ENCODE results near the gene SLC48A1.
A peak's percentile ranks its signal among the peaks of the same experiment; 100 is the strongest.

The SLC48A1 gene

DNA sequence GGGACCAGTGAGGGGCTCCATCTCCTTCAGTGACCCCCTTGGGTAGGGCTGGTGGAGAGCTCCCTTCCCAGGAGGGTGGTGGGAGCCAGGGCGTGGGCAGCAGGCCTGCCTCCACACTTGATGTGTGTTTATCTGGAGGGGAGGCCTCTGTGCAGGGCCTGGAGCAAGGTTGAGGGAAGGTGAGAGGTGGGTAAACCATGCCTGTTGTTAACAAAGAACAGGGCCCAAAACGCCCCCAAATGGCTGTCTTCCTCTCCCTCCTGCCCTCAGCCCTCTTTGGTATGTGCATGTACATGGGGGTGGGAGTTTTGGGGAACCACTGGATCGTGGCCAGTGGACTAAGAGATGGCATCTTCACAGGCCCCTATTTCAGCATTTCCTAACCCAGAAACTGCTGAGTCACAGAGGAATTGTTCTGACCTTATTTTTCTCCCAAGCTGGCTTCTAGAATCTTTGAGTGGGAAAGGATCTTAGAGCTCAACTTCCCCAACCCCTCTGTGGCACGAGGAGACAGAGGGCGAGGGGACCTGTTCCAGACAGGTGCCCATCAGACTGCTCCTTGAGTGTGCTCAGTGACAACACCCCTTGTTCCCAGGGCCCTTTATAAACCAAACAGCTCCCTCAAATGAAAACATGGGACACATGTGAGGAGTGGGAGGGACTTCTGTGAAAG lies 3.6 kb downstream of the SLC48A1 start:
- DNase-seq (ENCODE audit: low read depth in 4 of 4, low spot score in 1 of 4), result no peak

DNA sequence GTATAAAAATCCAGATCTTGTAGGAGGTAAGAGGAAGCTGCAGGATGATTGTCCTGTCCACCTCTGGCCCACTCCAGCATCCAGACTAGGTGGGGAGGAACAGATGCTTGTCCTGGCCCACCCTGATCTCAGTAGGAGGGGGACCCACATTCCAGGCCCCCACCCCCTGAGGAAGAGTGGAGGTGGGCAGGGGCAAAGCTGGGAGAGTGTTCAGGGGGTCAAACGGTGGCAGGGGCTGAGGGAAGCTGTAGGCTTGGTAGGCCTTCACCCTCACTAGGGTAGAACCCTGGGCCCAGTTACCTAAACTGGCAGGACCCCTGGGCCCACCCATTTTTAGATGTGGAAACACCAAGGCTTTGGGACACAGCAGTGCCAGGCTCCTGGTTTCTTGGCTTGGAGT lies 4.1 kb downstream of the SLC48A1 start:
- DNase-seq (ENCODE audit: low read depth in 4 of 4, low spot score in 1 of 4), result no peak

DNA sequence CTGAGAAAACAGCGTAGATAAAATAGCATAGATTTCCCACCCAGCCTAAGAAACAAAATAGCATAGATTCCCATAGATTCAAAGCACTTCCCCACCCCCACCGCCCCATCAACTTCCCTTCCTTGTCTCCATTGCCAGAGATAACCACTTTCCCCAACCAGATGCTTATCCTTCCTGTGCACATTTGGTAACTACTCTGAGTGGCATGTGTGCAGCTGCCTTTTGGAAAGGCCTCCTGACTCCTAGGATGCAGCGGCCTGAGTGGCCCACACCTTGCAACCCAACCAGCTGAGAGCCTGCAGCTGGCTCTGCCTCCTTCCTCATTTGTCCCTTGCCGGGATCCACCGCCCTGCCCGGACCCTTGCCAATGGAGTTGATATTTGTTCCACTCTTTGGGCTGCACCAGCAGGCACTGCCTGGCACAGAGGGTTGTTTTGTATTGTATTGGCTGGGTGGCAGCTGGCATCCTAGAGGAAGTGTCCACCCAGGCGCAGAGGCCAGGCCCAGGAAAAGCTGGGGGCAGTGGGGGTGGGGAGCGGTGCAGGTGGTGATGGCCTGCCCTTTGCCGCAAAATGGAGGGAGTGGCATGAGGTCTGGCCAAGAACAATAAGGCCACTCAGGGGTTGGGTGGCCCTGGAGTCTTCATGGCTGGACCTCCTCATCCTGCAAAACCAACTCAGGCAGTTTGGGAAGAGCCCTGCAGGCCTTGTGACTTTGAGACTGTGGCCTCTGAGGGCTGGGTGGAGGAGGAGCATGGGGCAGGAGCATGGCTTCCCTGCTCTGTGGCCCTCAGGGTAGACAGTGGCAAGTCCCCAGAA lies 4.9 kb downstream of the SLC48A1 start:
- DNase-seq (ENCODE audit: low read depth in 4 of 4, low spot score in 1 of 4), result no peak

DNA sequence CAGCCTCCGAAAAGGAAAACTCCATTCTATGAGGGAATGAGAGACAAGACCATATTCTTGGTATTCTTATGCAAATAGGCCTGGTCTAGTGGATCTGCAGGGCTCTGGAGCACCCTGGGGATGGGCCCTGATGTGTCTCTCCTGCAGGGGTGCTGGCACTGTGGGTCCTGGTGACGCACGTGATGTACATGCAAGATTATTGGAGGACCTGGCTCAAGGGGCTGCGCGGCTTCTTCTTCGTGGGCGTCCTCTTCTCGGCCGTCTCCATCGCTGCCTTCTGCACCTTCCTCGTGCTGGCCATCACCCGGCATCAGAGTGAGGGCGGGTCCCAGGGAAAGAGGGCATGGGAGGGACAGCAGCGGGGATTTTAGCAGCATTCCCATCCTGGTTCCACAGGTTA lies 5.8 kb downstream of the SLC48A1 start:
- DNase-seq (ENCODE audit: low read depth in 4 of 4, low spot score in 1 of 4), result no peak

DNA sequence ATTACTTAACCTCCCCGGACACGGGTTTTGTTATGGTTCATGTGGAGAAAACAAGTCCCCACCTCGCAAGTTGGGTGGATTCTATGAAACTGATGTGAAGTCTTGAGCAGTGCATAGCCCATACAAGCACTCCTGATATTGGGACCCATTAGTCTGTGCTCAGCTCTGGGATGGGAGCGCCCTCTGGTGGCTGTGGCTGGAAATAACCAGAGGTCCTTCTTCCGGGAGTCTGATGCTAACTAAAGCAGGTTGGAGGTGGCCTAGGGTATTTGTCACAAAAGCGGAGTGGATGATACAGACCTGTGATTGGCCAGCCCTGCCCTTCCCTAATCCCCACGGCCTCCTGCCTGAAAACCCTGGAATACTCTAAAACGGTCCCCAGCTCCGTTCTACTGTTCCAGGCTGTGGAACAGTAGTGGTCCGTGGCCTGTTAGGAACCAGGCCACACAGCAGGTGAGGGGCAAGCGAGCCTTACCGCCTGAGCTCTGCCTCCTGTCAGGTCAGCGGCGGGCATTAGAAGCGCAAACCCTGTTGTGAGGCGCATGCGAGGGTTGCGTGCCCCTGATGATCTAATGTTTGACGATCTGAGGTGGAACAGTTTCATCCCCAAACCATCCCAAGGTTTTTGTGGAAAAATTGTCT lies 6.4 kb downstream of the SLC48A1 start:
- DNase-seq (ENCODE audit: low read depth in 4 of 4, low spot score in 1 of 4), result peak; percentile 82 to 94 (median 87)

DNA sequence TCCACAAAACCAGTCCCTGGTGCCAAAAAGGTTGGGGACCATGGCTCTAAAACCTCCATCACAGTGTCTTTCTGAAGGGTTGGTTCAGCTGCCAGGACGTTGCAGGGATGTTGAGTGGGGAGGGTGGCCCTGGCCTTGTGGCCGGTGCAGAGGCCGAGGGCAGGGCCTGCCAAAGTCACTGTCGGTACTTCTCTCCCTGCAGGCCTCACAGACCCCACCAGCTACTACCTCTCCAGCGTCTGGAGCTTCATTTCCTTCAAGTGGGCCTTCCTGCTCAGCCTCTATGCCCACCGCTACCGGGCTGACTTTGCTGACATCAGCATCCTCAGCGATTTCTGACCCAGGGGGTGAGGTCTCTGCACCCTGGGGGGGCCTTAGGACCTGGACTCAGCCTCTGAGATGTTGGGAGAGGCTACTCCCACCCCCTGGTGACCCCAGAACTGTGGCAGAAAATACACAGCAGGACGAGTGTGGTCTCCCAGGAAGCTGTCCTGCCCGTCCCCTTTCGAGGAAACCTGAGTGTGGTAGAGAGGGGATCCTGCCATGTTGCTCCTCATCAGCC lies 7.0 kb downstream of the SLC48A1 start:
- no peak for DNase-seq (ENCODE audit: low read depth in 4 of 4, low spot score in 1 of 4)

DNA sequence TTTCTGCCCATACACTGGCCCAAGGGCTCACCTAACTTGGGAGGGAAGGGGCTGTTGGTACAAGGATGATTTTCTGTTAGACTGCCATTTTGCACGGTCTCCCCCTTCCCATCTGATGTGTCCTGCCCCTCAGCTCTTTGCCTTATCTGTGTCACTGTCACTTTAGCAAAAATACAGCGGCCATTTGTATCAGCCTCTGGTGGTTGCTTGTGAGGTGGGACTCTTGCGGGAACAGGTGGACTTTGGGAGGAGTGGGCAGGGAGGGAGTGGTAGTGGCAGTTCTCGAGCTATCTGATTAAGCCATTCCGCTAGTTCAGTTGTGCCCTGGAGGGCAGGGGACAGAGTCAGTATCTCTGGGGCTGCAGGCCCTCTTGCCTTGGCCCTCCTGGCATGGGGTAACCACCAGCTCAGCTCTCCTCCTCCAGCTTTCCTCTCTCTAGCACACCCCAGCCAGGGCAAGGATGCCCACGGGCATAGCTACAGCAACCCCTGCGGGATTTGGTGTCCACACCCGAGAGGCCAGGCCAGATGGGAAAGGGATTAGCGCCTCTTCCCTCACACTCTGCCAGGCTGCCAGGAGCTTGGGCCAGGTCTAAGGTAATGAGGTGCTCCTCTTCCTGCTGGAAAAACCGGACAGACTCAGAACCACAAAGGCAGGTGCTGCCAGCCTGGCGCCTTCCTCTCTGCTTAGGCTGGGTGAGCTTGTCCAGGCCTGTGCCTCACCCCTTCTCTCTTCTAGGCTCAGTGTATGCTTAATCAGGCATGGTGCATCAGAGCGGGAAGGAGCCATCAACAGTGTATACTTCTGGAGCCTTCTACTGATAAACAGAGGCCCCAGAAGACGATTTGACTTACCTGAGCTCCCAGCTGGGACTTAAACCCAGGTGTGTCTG lies 8.7 kb downstream of the SLC48A1 start:
- no peak for DNase-seq (ENCODE audit: low read depth in 4 of 4, low spot score in 1 of 4)

DNA sequence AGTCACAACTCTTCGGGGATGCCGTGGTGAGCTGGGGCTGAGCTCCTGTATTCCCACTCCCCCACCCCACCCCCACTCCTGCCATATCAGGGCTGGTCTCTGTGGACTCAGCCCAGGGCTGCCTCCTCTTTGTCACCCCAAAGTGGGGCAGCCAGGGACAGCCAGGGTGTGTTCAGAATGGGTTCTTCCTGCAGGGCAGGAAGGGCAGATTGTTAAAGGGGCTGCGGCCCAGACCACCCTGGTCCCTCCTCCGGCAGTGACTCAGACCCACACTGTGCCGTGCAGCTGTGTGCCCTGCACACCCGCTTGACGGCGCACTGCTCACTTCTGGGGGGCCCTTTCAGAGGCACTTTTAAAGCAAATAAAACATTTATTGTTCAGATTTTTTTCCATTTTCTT lies 9.3 kb downstream of the SLC48A1 start:
- DNase-seq (ENCODE audit: low read depth in 4 of 4, low spot score in 1 of 4), result no peak

DNA sequence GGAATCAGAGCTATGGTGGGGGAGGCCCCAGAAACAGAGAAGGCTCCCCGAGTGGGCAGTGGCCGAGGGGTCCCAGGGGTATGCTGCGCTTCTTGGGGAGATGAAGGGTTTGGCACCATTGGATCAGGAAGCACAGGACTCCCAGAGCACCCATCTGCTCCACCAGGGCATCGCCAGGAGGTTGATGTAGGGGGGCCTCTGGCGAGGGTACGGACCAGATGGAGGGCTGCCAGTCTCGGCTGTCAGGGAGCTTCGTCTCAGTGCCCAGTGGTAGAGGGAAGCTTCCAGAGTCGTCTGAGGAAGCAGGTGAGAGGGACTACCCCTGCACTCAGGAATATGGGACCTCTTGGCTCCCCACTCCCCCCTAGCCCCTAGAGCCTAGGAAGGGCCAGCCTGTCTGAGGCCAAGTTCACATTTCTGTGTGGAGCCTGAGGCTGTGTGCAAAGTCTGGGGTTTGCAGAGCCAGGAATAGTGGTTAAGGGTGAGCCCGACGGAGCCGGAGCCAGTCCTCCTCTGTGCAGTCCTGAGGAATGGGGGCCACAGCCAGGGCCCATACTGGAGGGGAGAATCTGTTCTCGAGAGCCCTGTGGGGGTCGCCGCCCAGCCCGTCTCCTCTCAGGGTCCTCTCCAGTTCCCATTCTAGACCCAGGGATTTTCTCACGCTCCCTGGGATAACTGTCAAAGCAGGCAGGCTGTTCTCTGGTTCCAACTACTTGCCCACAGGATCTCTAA lies 10.2 kb downstream of the SLC48A1 start:
- no peak for DNase-seq (ENCODE audit: low read depth in 4 of 4, low spot score in 1 of 4)

DNA sequence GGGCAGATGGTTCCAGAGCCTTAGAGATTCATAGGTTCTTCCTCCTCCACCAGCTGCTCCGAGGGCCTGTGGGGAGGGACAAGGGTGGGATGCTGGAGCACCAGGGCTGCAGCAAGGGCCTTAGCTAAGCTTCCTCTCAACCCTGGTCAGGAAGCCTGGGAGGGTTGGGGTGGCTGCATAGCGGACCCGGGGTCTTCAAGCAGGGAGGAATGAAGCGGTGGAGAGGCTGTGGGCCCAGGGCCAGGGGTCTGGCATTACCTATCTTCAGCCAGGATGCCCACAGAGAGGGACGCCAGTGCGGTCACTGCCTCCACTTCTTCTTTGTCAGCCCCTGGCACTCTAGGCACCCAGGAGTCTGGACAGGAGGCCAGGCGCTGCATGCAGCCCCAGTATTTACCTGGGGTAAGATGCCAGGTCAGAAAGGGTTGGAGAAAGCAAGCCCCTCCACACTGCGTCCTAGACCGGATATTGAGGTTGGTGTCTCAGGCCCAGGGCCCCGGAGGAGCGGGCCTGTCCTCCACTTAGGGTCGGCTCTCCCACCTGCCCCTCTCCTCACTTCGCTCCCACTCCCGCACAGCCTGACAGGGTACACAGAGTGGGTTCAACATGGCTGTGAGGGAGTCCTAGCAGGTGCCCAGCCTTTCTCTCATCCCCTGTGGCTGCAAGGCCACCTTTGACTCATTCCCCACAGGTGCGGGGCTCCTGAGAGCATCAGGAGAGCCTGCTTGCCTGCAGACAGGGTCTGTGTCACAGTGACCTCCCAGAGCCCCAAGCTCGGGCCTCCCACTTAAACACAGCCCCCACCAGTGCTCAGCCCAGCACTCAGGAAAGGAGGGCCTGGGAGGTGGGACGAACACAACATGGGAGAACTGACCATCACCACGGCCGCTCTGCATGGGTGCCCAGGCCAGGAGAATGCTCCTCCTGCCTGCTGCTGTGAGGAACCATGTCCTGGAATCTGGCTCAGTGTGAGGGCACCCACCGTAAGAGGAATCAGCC lies 11.1 kb downstream of the SLC48A1 start:
- no peak for DNase-seq (ENCODE audit: low read depth in 4 of 4, low spot score in 1 of 4)

DNA sequence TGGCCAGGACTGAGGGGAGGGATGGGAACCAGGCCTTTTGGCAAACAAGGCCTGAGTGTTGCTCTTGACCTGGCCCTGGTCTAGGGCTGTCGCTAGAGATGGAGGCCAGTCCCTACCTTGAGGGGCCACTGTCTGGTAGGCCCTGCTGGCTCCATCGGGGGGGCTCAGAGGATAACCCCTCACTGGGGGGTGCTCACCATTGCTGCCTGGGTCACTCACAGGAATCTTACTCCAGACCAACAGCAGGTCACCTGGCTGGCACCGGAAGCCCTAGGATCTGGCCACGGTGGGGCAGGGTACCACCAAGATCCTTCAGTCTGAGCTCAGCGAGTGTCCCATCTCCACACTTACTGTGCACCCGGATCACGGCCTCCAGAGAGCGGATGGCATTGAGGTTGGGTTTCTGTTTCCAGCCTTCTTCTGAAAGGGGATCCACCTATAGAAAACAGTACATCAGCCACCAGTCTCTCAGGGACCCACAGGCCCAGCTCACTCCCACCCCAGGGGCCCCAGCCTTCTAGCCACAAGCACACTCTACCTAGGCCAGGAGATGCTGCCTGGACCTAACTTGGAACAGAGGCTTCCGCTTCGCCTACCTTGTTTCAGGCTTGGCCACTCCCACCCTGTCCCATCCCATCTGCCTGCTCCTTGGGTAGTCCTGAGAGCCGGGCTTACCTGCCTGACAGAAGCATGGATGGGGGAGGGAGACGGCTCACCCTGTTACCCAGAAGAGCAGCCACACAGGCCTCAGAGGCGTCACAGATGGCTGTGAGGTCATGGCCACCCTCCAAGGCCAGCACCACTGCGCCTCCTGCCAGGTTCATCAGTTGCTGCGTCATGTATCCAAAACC lies 12.2 kb downstream of the SLC48A1 start:
- no peak for DNase-seq (ENCODE audit: low read depth in 4 of 4, low spot score in 1 of 4)

DNA sequence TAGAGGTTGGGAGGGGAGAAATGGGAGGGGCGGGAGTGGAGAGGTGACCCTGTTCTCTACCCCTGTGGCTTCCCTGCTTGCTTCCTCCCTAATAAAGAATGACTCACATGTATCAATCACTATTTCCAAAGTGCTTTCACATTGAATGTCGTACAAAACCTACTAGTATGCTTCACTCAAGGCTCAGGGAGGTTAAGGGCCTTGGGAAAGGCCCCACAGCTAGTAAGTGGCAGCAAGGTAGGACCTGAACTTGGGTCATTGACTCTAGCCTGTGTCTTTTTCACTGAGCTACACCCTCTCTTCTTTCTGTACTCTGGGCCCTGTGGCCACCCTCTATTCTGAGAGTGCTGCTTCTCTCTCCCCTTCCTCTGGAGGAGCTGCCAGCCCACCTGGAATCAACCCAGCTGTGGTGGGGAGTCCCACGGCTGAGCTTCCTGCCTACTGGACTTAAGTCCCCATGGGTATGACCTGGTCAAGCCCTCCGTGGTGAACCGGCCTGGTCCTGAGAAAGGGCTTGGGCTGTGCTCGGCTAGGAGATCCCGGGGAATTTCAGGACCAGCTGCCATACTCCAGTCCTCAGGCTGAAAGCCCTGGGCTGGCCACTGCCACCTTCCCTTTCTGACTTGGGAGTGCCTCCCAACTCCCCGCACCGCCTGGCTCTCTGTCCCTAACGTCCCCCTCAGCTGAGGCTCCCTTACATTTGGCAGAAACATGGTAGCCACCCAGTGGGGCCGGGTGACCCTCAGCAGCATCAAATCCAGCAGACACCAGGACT lies 13.0 kb downstream of the SLC48A1 start:
- DNase-seq (ENCODE audit: low read depth in 4 of 4, low spot score in 1 of 4), result no peak

DNA sequence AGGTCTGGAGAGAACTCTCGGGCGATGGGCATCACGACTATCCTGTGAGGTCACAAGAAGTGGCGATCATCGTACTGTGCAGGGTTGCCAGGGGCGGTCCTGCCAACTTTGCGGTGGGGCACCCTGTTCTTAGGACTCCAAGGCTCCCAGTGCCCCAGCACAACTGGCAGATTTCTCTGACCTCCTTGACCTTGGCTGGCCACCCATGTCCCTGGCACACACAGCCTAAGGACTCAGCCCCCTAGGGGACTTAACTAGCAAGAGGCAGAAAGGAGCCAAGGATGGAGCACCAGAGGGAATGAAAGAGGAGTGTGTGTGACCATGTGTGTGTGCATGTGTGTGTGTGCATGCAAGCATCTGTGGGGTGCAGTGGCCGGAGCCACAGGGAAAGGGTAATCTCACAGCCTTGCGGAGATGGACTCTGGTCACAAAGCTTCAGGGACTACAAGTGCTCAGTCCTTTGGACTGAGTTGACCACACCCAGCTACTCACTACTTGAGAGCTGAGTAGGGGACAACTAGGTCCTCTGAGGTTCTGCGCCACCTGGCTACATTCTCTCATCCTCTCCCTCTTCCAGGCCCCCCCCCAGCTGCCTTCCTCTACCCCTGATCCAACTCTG lies 13.7 kb downstream of the SLC48A1 start:
- no peak for DNase-seq (ENCODE audit: low read depth in 4 of 4, low spot score in 1 of 4)

DNA sequence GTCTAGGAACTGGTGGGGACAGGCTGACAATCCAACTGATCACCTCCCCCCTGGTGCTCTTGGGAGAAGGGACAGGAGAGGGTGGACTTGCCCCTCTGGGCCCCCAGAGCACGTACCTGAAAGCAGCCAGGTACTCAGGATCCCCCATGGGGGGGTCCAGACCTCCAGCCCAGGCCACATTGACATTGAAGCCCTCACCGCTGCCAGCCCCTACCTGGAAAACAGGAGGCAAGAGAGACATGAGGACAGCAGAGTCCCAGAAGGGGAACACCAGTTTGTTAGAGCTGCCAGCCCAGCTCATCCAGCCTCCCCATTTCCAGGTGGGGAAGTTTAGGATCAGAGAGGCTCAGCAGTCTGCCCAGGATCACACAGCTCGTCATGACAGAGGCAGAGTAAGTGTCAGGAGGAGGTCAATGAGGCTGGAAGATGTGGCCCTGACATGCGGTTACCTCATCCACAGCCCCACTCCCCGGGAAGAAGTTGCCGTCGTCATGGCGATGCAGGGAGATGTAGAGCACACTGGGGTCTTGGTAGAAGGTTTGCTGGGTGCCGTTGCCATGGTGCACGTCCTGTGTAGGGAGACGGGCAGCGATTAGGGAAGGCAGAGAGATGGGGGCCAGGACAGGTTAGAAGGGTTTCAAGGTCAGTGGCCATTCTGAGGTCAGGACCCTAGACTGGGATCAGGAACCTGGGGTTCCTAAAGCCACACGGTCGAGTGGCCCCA lies 14.7 kb downstream of the SLC48A1 start:
- no peak for DNase-seq (ENCODE audit: low read depth in 4 of 4, low spot score in 1 of 4)

DNA sequence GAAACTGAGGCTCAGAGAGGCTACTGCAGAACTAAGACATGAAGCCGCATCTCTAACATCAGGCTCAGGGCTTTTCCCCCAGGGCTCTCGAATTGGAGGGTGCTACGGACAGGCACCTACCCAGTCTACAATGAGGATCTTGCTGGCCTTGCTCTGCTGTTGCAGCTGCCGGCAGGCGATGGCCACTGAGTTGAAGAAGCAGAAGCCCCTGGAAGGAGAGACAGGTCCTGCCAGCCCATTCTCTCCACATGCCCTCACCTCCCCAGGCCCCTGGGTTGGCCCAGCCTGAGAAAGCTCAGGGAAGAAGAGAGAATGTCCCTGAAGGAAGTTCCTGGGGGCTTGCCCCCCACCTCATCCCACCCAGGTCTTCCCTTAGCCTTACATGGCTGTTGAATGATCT lies 16.1 kb downstream of the SLC48A1 start:
- no peak for DNase-seq (ENCODE audit: low read depth in 4 of 4, low spot score in 1 of 4)
